Measurements from ENCODE around the gene ITGAE.

GRCh38 chr17:3738562-3739295 lies 62.3 kb downstream of the ITGAE start:
- TF ChIP-seq CTCF (tag by site-specific recombination; IDR thresholded peaks at IDR 0.05), result no peak
- no peak for TF ChIP-seq PBX3 (CRISPR knock-in tag; IDR thresholded peaks at IDR 0.05)
- no peak for TF ChIP-seq ZNF24 (tag by site-specific recombination; IDR thresholded peaks at IDR 0.05)
- TF ChIP-seq ZNF423 (tag by site-specific recombination; IDR thresholded peaks at IDR 0.05), result no peak
- no peak for TF ChIP-seq YY1 (tag by site-specific recombination; IDR thresholded peaks at IDR 0.05)
- TF ChIP-seq REST (tag by site-specific recombination; IDR thresholded peaks at IDR 0.05), result no peak
- TF ChIP-seq ZBTB26 (tag by site-specific recombination; optimal IDR thresholded peaks at IDR 0.05), result no peak

Measured in HEK293 (cell line).